Fibroblast of the aortic adventitia (primary cell): ENCODE measurements around the gene HSF2BP. TPM values are rescaled to one million over a fixed set of nuclear protein-coding genes. Genes with fewer than 3 reads are reported as not detected.
A peak's percentile ranks its signal among the peaks of the same experiment; 100 is the strongest.

ENCODE experiments used
- DNase-seq: peaks from one replicate; pipeline ENCODE4 v3.0.0-alpha.2; 2010; ENCODE audit warnings: low read depth
- H3K4me3 ChIP-seq: 2 replicates; pipeline ENCODE4 v1.5.1; 2011; ENCODE audit warnings: low read depth, mild to moderate bottlenecking, control low read depth, low read length, moderate library complexity
- total RNA-seq: library from RNA; depleted of rRNA; stranded (reverse); fragments of >200 nt; gene quantifications from 2 replicates; pipeline ENCODE4 v1.2.3, GENCODE V29; 2012; ENCODE audit warnings: low replicate concordance
- TF ChIP-seq, protein P1 (sequence below): IDR thresholded peaks from 2 replicates; pipeline ENCODE4 v1.5.1; 2011; ENCODE audit warnings: mild to moderate bottlenecking, low read length, control low read depth, inconsistent platforms; ENCODE audit not compliant: insufficient read depth

HSF2BP gene
- total RNA-seq, result 2.3 and 7.3 TPM in 2 replicates

DNA sequence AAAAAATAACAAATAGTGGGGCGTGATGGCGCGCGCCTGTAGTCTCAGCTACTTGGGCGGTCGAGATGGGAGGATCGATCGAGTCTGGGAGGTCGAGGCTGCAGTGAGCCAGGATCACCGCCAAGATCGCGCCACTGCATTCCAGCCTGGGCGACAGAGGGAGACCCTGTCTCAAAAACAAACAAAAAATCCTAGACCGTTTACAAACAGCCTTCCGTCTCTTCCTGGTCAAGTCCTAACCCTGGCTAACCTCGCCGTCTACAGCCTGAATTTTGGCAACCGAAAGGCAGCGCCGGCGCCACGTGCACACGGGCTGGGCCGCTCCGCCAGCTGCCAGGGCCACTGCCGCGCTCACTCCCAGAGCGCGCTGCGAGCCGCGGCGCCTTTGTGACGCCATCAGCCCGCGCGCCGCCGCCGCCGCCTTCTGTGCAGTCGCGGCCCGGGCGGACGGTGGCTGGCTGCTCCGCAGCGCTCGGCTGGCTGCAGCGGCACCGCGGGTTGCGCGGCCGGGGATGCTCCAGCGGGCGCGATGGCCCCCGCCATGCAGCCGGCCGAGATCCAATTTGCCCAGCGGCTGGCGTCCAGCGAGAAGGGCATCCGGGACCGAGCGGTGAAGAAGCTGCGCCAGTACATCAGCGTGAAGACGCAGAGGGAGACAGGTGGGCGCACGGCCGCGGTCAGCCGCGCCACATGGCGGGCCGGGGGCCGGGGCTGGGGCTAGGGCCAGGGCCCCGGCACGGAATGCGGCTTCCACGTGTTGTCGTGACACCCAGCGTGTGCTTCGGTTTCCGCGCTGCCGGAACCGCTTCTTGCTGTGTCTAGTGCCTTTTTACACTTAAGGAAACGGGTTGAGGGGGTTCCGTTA lies at the start of gene HSF2BP, which contains the start of gene RRP1B:
HSF2BP (minus strand) TSS at position 353 of the 865 bp plus-strand sequence. CDS start 1,392 bp downstream, outside the sequence.
RRP1B (plus strand) TSS at position 425 of the 865 bp plus-strand sequence; CDS start at position 530, 105 bp downstream.
- peak; percentile 74 for DNase-seq
- H3K4me3 ChIP-seq, result peak within 1 kb of the TSS; percentile 83
- TF ChIP-seq, protein P1, sequence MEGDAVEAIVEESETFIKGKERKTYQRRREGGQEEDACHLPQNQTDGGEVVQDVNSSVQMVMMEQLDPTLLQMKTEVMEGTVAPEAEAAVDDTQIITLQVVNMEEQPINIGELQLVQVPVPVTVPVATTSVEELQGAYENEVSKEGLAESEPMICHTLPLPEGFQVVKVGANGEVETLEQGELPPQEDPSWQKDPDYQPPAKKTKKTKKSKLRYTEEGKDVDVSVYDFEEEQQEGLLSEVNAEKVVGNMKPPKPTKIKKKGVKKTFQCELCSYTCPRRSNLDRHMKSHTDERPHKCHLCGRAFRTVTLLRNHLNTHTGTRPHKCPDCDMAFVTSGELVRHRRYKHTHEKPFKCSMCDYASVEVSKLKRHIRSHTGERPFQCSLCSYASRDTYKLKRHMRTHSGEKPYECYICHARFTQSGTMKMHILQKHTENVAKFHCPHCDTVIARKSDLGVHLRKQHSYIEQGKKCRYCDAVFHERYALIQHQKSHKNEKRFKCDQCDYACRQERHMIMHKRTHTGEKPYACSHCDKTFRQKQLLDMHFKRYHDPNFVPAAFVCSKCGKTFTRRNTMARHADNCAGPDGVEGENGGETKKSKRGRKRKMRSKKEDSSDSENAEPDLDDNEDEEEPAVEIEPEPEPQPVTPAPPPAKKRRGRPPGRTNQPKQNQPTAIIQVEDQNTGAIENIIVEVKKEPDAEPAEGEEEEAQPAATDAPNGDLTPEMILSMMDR, result no peak

DNA sequence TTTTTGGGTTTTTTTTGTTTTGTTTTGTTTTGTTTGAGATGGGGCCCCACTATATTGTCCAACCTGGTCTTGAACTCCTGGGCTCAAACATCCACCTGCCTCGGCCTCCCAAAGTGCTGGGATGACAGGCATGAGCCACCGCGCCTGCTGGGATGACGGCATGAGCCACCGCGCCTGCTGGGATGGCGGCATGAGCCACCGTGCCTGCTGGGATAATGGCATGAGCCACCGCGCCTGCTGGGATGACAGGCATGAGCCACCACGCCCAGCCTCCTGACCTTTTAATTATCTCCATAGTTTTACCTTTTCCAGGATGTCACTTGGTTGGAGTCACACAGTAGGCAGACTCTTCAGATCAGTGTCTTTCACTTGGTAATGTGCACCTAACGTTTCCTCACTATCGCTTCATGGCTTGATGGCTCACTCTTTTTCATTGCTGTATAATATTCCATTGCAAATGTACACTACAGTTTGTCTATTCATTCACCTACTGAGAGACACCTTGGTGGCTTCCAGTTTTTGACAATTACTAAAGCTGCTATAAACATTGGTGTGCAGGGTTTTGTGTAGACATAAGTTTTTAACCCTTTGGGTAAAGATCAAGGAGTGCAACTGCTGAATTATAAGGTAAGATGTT lies 49.6 kb upstream of the HSF2BP start:
- TF ChIP-seq, protein P1, result no peak
- H3K4me3 ChIP-seq, result no peak overlapping the region
- no peak for DNase-seq

DNA sequence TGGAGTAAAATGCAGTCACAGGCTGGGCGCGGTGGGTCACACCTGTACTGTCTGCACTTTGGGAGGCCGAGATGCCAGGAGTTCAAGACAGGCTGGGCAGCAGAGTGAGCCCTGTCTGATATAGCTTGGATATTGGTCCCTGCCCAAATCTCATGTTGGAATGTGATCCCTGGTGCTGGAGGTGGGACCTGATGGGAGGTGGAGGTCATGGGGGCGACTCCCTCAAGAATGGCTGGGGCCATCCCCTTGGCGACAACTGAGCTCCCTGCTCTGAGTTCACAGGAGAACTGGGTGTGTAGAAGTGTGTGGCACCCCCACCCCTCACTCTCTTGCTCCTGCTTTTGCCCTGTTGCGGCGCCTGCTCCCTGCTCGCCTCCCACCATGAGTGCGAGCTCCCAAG lies 48.2 kb upstream of the HSF2BP start:
- TF ChIP-seq, protein P1, result no peak
- no peak for DNase-seq
- H3K4me3 ChIP-seq, result no peak overlapping the region

DNA sequence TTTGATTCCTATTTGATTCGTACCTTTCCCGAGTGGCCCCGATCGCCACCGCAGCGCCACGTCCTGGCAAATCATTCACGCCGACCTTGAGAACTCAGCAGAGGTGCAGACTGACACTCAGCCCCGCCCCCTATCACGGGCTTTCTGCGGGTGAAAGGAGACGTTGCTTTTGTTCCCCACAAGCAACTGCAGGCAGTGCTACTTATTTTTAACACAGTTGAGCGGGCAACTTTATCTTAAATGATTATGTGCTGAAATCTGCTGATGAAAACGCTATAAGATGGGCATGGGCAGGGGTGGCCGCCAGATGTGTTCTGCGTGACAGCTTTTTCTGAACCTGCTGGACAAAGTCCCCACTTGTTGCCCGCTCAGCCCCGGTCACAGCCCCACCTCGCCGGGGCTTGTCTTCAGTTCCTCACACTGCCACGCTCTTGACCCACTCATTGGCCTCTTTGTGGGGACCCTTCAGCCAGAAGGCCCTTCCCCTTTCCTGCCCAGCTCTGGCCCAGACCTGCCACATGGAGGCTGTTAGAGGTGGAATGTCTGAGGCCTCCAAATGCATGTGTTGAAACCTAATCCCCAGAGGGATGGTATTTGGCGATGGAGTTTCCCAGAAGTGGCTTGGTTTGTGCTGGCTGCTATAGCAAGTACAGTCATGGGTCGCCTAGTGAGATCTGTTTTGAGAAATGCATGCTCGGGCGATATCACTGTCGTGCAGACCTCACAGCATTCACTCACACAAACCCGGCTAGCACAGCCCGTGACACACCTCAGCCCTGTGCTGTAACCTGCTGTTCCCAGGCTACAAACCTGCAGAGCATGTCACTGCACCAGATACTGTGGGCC lies 44.0 kb upstream of the HSF2BP start:
- no peak overlapping the region for H3K4me3 ChIP-seq
- TF ChIP-seq, protein P1, result no peak
- DNase-seq, result peak; percentile 84

DNA sequence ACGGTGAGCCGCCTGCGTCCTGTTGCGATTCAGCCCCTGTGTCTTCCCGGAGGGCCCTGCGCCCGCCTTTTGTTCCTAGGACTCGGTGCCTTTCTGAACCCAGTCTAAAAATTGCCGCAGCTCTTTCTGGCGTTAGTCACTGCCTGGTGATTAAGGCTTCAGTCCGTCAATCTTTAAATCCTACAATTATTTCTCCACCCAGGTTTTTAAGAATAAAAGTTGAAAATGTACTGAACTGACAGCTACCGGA lies 43.4 kb upstream of the HSF2BP start:
- DNase-seq, result no peak
- no peak overlapping the region for H3K4me3 ChIP-seq
- TF ChIP-seq, protein P1, result no peak

DNA sequence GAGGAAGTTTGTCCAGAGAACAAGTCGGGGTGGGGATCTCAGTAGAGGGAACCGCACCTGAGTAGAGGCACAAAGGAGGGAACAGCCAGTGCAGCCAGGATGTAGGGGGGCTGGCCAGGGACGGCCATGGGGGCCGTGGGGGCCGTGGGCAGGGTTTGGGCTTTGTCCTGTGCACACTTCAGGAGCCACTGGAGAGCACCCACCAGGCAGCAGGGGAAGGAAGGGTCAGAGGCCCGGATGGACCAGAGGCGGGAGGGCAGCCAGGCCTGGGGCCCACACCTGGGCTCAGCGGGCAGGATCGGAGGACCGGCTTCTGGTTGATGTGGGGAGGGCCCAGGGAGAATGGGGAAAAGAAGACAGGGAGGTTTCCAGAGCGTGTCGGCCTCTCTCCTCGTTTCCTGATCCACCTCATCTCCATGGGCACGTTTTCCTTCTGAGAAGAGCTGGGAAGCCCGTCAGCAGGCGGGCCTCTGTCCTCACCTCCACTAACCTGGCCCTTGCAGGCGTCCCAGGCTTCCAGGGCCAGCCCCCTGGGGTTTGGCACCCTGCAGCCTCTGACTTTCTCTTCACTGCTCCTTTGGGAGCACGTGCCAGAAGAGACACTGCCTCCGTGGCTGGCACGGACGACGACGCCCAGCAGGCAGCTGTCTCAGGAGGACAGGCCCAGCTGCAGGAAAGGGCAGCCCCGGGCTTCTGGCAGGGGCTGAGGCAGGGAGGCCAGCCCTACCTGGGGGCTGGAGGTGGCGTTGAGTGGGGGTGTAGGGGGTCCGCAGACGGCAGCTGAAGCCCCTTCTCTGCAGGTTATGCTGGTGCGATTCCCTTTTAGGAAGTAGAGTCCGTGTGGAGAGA lies 42.9 kb upstream of the HSF2BP start:
- H3K4me3 ChIP-seq, result no peak overlapping the region
- DNase-seq, result no peak
- TF ChIP-seq, protein P1, result no peak
